Activated T-cell treated with anti-CD3 and anti-CD28 coated beads, Interleukin-2, amount 50 U/mL, for 4 hours (primary cell): Measurements from ENCODE around the gene CEMIP2. TPM values are rescaled to one million over a fixed set of nuclear protein-coding genes. Genes with fewer than 3 reads are reported as not detected.

ENCODE experiments used
- ATAC-seq, 2 donors: fragments of 200-7000 bp; cut with Tn5 transposase; one replicate each; pipeline ENCODE4 v1.10.0; 2021
- DNase-seq: peaks from one replicate; pipeline ENCODE4 v3.0.0-alpha.2; 2020
- H3K27me3 Mint-ChIP-seq: one replicate; pipeline ENCODE4 v1.8.0; 2021; ENCODE audit warnings: low read depth, mixed read lengths
- H3K36me3 Mint-ChIP-seq: one replicate; pipeline ENCODE4 v1.8.0; 2022; ENCODE audit warnings: mixed read lengths; ENCODE audit not compliant: insufficient read depth
- H3K4me1 Mint-ChIP-seq: one replicate; pipeline ENCODE4 v1.8.0; 2021; ENCODE audit warnings: low read depth, mixed read lengths
- H3K4me3 Mint-ChIP-seq: one replicate; pipeline ENCODE4 v1.8.0; 2021; ENCODE audit warnings: mild to moderate bottlenecking, moderate library complexity, mixed read lengths
- H3K9me3 Mint-ChIP-seq: one replicate; pipeline ENCODE4 v1.8.0; 2021; ENCODE audit warnings: mixed read lengths
- total RNA-seq, 3 donors: library from RNA; stranded (reverse); gene quantifications; one replicate each; pipeline ENCODE4 v1.2.1, GENCODE V29; 2021

Gene CEMIP2
- total RNA-seq, 3 donors from 2014 or later, result 51.1 to 71.9 (median 66.2) TPM

DNA sequence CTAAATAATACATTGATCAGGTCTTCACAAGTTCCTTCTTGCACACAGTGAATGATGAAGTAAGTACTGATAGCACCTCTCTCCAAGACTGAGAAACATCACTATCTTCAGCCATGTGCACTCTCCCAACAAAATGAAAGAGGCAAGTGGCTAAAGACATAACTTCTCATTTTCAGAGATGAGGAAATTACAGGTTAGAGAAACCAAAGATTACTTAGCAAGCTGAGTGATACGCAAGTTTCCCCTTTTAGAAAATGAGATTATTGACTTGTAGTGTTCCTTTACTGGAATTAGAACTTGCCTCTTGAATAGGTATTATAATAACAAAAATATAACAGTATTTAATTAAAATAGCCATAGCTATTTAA, 21.6 kb downstream of the CEMIP2 start:
- H3K36me3 Mint-ChIP-seq, result peaks cover 57% of the 10 kb centered on the region
- no peaks in the 10 kb centered on the region for H3K27me3 Mint-ChIP-seq

DNA sequence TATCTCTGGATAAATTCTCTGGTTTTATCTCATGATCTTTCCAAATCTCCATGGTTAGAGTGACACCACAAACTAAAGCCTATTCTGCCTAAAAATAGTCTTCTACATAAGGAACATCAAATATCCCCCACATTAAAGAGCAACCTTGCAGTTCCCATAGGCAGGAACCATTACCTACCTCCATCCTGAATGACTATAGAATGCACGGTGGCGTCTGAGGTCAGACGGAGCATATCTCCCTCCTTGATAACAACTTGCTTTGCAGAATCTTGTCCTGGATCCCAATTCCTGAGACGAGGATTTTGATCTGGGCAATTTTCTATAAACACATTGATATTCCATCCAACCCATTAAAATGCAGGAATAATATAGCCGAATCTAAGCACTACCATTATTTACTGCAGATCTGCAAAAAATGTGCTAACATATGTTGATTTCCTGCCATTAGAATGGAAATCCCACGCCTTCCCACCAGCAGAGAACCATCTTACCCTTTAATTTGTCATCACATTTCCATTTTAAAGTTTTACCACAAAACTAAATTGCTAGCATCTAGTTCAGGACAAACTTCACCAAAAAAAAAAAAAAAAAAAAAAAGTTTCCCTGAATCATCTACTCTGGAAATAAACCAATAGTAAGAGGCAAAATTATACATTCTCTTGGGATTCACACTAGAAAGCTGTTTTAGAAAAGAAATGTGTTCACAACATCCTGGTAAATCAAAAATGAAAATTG, 22.1 kb downstream of the CEMIP2 start:
- ATAC-seq (no peak), DNase-seq (no peak)
- Mint-ChIP-seq H3K36me3 (peaks cover 55% of the 10 kb centered on the region), H3K9me3 (no peaks in the 10 kb centered on the region), H3K4me3 (no peak overlapping the region), H3K27me3 (no peaks in the 10 kb centered on the region), H3K4me1 (peaks cover 20% of the 10 kb centered on the region)

More for the DNA sequence above, 21.6 kb downstream of the CEMIP2 start:
- no peak for ATAC-seq
- Mint-ChIP-seq H3K4me1 (peaks cover 22% of the 10 kb centered on the region), H3K4me3 (no peak overlapping the region), H3K9me3 (no peaks in the 10 kb centered on the region)
- no peak for DNase-seq

DNA sequence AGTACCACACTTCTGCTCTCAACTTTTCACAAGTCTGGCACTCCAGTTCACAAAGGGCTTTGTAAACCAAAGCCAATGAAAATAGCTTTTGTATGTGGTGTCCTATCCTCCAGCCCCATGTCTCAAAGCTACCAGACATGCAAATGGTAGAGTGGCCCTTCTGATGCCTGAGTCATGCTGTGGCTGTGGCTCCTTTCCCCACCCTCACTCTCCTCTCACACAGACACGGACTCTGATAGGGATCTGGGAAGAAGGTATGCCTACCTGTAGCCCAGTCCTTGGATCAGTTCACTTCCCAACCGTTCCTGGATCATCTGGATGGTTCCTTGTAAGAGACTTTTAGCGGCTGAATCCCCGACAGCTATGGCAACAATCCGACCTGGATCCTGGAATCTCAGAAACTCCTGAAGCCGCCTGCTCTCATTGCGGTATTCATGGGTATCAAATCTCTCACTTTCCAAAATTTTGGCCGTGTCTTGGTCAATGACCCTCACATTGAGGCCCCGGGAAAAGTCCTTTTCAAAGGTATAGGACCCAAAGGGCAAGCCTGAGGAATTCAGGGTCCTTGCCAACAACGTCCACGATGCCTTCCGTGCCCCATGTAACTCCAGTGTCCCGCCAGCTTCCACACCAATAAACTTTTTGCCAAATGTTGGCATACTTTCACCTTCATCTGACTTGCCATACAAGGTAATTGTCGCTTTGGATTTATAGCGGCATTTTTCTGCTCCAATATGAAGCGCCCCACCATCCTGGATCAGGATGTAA, 23.4 kb downstream of the CEMIP2 start:
- DNase-seq (no peak), ATAC-seq (no peak)
- Mint-ChIP-seq H3K36me3 (peaks cover 55% of the 10 kb centered on the region), H3K4me3 (no peak overlapping the region), H3K9me3 (no peaks in the 10 kb centered on the region), H3K4me1 (peaks cover 16% of the 10 kb centered on the region), H3K27me3 (no peaks in the 10 kb centered on the region)

DNA sequence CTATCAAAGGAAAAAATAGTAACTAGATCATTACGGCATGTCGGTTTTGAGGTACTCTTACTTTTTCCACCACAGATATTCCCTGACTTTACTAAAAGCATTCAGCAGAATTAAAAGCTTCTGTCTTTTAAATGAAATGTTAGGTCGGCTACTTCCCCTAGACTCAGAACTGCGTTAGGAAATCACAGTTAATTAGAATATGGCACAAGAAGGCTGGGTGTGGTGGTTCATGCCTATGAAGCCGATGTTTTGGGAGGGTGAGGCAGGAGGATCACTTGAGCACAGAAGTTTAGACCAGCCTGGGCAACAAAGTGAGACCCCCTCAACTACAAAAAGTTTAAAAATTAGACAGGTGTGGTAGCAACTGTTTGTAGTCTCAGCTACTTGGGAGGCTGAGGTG, 24.4 kb downstream of the CEMIP2 start:
- no peak for DNase-seq
- Mint-ChIP-seq H3K27me3 (no peaks in the 10 kb centered on the region), H3K36me3 (peaks cover 59% of the 10 kb centered on the region), H3K4me1 (peaks cover 16% of the 10 kb centered on the region), H3K4me3 (no peak overlapping the region), H3K9me3 (no peaks in the 10 kb centered on the region)
- no peak for ATAC-seq

DNA sequence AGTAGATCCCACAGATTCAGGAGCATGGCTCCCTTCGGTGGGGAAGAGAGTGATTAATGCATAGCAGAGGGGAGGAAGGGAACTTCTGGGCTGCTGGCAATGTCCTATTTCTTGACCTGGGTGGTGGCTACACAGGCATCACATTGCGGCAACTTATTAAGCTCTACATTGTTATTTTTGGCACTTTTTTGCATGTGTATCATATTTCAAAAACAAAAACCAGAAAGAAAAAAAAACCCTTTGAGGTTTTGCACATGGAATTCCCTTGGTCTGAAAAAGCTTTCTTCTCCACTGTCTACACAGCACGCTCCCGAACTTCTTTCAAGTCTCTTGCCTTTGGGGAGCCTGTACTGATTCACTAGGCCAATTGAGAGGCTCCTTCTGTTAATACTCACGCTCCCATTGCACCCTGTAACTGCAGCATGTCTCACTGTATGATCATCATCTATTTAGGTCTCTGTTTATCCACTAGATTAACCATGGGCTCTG, 25.1 kb downstream of the CEMIP2 start:
- H3K9me3 Mint-ChIP-seq, result no peaks in the 10 kb centered on the region
- H3K4me3 Mint-ChIP-seq, result no peak overlapping the region
- peaks cover 12% of the 10 kb centered on the region for H3K4me1 Mint-ChIP-seq
- no peaks in the 10 kb centered on the region for H3K27me3 Mint-ChIP-seq
- no peak for DNase-seq
- no peak for ATAC-seq
- peaks cover 55% of the 10 kb centered on the region for H3K36me3 Mint-ChIP-seq

DNA sequence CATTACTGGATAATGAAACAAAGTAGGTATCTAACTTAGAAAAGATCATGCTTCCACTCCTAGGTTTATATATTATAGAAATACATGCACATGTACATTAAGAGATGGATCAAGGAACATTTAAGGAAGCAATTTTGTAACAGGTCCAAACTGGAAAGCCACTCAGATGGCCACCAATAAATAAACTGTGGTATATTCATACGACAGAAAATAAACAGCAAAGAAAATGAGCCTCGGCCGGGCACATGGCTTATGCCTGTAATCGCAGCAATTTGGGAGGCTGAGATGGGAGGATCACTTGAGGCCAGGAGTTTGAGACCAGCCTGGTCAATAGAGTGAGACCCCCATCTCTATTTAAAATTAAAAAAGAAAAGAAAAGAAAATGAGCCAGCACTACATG, 25.6 kb downstream of the CEMIP2 start:
- ATAC-seq, result no peak
- Mint-ChIP-seq H3K9me3 (no peaks in the 10 kb centered on the region), H3K4me1 (peaks cover 9% of the 10 kb centered on the region), H3K36me3 (peaks cover 53% of the 10 kb centered on the region), H3K27me3 (no peaks in the 10 kb centered on the region), H3K4me3 (no peak overlapping the region)
- no peak for DNase-seq

DNA sequence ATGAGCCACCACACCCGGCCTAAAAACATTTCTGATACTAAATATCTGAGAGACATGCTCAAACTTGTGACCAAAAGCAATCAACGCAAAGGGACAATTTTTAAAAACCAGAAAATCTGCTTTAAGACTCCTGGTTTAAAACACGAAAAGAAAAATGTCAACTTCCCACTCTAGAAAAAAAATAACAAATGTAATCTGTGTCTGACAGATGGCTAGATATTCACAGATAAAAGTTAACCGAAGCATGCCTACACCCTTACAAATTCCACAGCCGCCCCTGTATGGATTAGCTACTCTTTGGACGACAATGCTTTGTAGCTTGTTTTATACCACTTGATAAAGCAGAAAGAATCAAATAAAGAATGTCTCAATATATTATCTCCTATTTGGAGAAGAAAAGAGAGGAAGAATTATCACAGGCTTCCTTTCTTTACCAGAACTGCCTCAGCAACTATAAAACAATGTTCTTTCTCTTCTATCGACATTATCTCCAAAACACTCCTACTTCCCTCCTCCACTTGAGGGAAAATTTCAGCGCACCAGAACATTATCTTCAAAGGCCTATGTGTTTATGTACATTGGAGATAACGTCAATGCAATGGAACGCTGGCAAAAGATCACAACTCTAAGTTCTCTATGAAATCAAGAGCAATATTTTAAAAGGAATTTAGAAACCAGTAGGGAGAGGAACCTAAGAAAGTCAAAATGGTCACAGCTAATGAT, 26.2 kb downstream of the CEMIP2 start:
- Mint-ChIP-seq H3K4me3 (no peak overlapping the region), H3K36me3 (peaks cover 47% of the 10 kb centered on the region), H3K4me1 (peaks cover 5% of the 10 kb centered on the region), H3K9me3 (no peaks in the 10 kb centered on the region), H3K27me3 (no peaks in the 10 kb centered on the region)
- no peak for ATAC-seq
- no peak for DNase-seq

DNA sequence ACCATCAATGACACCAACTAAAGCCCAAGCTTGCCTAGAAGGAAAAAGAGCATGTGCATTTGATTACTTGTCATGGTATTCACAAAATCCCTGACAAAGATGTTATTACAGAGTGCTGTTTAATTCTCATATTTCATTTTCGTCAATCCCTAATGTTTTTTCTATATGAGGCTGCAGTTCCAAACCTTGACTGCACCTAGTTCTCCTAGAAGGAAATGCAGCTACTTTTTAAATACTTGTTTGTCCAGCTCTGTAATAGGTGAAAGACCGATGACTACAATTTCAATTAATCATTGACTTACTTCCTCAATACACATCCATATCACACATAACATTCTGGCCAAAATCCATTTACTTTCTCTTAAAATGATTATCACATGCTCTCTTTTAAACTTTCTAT, 28.1 kb downstream of the CEMIP2 start:
- DNase-seq (no peak), ATAC-seq (no peak)
- H3K9me3 Mint-ChIP-seq, result no peaks in the 10 kb centered on the region
- H3K27me3 Mint-ChIP-seq, result no peaks in the 10 kb centered on the region
- H3K36me3 Mint-ChIP-seq, result peaks cover 46% of the 10 kb centered on the region
- peaks cover 7% of the 10 kb centered on the region for H3K4me1 Mint-ChIP-seq
- H3K4me3 Mint-ChIP-seq, result no peak overlapping the region

DNA sequence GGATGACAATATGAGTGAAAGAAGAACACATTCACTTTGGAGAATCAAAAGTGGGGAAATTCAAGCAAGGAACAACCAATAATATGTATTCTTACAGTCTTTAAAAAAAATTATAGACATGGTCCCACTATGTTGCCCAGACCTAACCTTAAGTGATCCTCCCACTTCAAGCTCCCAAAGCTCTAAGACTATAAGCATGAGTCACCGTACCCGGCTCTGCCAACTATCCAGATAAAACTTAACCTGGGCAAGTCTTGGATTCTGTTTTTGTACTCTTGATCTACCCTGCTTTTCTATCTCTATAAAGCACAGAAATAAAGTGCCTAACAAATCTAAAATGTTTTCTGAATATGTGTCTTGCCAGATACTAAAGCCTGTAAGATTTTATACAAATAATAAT, 30.9 kb downstream of the CEMIP2 start:
- H3K27me3 Mint-ChIP-seq, result no peaks in the 10 kb centered on the region
- peaks cover 48% of the 10 kb centered on the region for H3K36me3 Mint-ChIP-seq
- H3K4me3 Mint-ChIP-seq, result no peak overlapping the region
- peaks cover 15% of the 10 kb centered on the region for H3K4me1 Mint-ChIP-seq
- ATAC-seq, result no peak
- H3K9me3 Mint-ChIP-seq, result no peaks in the 10 kb centered on the region
- no peak for DNase-seq

DNA sequence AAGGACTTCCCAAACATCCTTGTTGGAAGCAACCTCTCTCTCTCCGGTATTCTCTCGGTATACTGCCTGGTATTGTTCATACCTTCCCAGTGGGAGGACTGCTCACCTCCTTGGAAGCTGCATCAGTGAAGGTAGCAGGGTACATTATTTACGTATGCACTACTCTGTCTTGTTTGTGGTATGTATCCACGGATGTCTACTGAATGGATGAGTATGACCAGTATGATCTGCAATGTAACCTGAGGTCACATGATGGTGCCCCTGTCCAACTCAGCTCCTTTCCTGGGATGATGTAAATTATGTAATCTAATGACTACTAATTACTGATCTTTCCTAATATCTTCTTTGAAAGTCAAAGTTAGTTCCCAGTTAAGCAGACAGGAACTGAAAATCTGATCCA, 32.1 kb downstream of the CEMIP2 start:
- Mint-ChIP-seq H3K27me3 (no peaks in the 10 kb centered on the region), H3K9me3 (no peaks in the 10 kb centered on the region), H3K4me3 (no peak overlapping the region), H3K36me3 (peaks cover 52% of the 10 kb centered on the region), H3K4me1 (peaks cover 12% of the 10 kb centered on the region)
- no peak for ATAC-seq
- DNase-seq, result no peak

DNA sequence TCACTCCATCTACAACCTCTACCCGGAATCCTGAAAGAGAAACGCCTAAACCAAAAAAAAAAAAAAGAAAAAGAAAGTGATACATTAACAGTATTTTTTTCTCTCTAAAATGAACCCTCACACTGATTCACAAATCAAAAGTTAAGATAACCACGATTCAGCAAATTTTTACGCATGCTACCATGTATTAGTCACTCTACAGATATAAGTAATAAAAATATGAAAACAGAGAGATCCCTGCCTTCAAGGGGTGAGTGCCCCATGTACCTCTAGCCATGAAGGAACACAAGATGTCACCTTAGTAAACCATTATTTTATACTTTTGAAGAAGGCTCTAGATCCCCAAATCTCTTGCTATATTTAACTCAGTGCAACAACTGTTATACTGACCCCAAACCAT, 33.4 kb downstream of the CEMIP2 start:
- peak; percentile 55 to 62 for ATAC-seq
- H3K4me1 Mint-ChIP-seq, result peaks cover 12% of the 10 kb centered on the region
- no peaks in the 10 kb centered on the region for H3K9me3 Mint-ChIP-seq
- no peaks in the 10 kb centered on the region for H3K27me3 Mint-ChIP-seq
- H3K4me3 Mint-ChIP-seq, result no peak overlapping the region
- no peak for DNase-seq
- H3K36me3 Mint-ChIP-seq, result peaks cover 61% of the 10 kb centered on the region

DNA sequence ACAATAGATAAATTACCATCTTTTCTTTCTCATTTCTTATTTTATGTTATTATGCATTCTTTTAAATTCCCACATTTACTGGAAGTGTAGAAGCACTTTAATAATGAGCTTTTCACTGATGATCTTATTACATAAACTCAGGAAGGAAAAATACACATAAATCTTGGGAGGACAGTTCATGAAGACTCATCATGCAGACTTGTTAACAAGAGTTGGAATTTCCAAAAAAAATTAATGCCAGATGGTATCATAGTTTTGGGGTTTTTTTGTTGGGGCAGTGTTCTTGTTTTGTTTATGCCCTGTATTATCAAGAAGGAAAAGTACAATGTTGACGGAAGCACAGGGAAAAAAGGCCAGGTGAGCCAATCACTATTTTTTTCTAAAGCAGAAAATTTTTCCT, 35.1 kb downstream of the CEMIP2 start:
- H3K4me3 Mint-ChIP-seq, result no peak overlapping the region
- no peaks in the 10 kb centered on the region for H3K9me3 Mint-ChIP-seq
- H3K27me3 Mint-ChIP-seq, result no peaks in the 10 kb centered on the region
- no peak for DNase-seq
- H3K4me1 Mint-ChIP-seq, result peaks cover 12% of the 10 kb centered on the region
- no peak for ATAC-seq
- peaks cover 62% of the 10 kb centered on the region for H3K36me3 Mint-ChIP-seq

DNA sequence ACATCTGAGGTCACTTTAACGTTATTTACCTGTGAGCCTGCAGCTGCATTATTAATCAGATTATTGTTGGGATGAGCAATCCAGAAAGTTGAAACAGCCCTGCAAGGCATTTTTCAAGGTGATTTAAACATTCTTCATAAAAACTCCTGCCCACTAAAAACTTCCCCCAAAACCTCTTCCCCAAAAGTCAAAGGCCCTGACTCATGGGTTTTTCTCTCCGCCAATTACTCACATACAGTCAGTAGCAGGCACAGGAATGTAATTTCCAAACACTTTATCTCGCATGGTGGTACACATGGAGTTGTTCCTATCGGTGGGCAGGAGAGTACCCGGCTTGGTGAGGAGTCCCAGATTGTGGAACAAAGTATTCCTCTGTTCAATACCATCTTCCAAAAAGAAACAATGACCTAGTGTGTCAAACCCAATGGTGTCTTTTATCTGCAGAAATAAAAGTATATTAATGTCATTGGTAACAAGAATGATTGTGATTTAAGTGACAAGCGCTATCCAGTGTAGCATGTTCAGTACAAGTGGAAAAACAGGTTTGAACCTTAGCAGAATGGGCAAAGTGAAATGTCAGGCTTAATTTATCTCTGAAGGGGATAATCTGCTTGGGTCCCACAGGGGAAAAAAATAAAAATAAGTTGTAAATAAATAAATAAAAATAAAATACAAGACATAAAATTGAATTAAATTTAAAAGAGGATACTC, 38.3 kb downstream of the CEMIP2 start:
- Mint-ChIP-seq H3K36me3 (peaks cover 47% of the 10 kb centered on the region), H3K27me3 (no peaks in the 10 kb centered on the region), H3K4me1 (peaks cover 6% of the 10 kb centered on the region), H3K4me3 (no peak overlapping the region), H3K9me3 (no peaks in the 10 kb centered on the region)
- DNase-seq (no peak), ATAC-seq (no peak)

DNA sequence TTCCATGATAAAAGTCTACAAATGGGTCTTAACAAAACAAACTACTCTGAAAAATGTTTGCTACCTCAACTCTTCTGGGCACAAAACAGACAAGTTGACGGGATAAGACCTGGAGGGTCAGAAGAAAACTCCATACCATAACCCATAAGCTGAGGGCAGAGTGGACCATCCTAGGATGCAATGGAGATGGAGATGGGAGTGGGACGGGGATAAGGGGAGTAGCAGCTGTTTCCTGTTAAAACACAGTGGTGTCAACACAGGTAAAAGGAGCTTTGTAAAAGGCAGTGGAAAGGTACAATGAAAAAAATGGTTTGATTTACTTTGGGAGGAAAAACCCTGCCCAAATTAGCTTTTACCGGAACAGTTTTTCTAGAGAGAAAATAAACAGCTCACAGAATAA, 41.6 kb downstream of the CEMIP2 start:
- no peak for DNase-seq
- Mint-ChIP-seq H3K4me1 (no peaks in the 10 kb centered on the region), H3K9me3 (no peaks in the 10 kb centered on the region)

More for the DNA sequence above, 41.6 kb downstream of the CEMIP2 start:
- H3K36me3 Mint-ChIP-seq, result peaks cover 47% of the 10 kb centered on the region
- no peak for ATAC-seq
- H3K4me3 Mint-ChIP-seq, result no peak overlapping the region
- no peaks in the 10 kb centered on the region for H3K27me3 Mint-ChIP-seq
